NCI-H510A (cell line): ENCODE data around the gene ATL2.
"Not testable (repeated sequence)": the region's sequence is repeated elsewhere in the genome, so short reads cannot be mapped to it uniquely, and the experiment has no call there.

Source experiments
- DNase-seq: peaks from one replicate; lab custom pipeline; 2025; lab: John Stamatoyannopoulos, UW

ATL2 gene

GRCh38 chr2:38390947-38391346, 13.9 kb upstream of the ATL2 start:
- DNase-seq: no peak

- no peak for DNase-seq
Observed at GRCh38 chr2:38387887-38388286, 10.8 kb upstream of the ATL2 start.

GRCh38 chr2:38386821-38387220, 9.7 kb upstream of the ATL2 start:
- no peak for DNase-seq

GRCh38 chr2:38386377-38386776, 9.3 kb upstream of the ATL2 start:
- DNase-seq: no peak

- no peak for DNase-seq
Observed at GRCh38 chr2:38384338-38384737, 7.3 kb upstream of the ATL2 start.

- not testable (repeated sequence) for DNase-seq
Observed at GRCh38 chr2:38383741-38384140, 6.7 kb upstream of the ATL2 start.

GRCh38 chr2:38381381-38382143, 4.5 kb upstream of the ATL2 start:
- no peak for DNase-seq

GRCh38 chr2:38380397-38381130, 3.5 kb upstream of the ATL2 start:
- no peak for DNase-seq

- peak; percentile 36 for DNase-seq
Observed at GRCh38 chr2:38376346-38377049, 575 bp downstream of the ATL2 start.

GRCh38 chr2:38375696-38376345, 1.3 kb downstream of the ATL2 start:
- DNase-seq: no peak

GRCh38 chr2:38374984-38375383, 2.1 kb downstream of the ATL2 start:
- DNase-seq: no peak

- no peak for DNase-seq
Observed at GRCh38 chr2:38371235-38371634, 5.8 kb downstream of the ATL2 start.

GRCh38 chr2:38370664-38371063, 6.4 kb downstream of the ATL2 start:
- no peak for DNase-seq

GRCh38 chr2:38362232-38362631, 14.8 kb downstream of the ATL2 start:
- no peak for DNase-seq

- no peak for DNase-seq
Observed at GRCh38 chr2:38360177-38360576, 16.9 kb downstream of the ATL2 start.

- no peak for DNase-seq
Observed at GRCh38 chr2:38353402-38353801, 23.7 kb downstream of the ATL2 start.

- DNase-seq: no peak
Observed at GRCh38 chr2:38352336-38352735, 24.7 kb downstream of the ATL2 start.

- no peak for DNase-seq
Observed at GRCh38 chr2:38345323-38346038, 31.6 kb downstream of the ATL2 start.

- no peak for DNase-seq
Observed at GRCh38 chr2:38344813-38345212, 32.3 kb downstream of the ATL2 start.

GRCh38 chr2:38343212-38343611, 33.9 kb downstream of the ATL2 start:
- no peak for DNase-seq

GRCh38 chr2:38336621-38337020, 40.5 kb downstream of the ATL2 start:
- DNase-seq: no peak

GRCh38 chr2:38330754-38331153, 46.3 kb downstream of the ATL2 start:
- DNase-seq: no peak
